Measurements from ENCODE around the gene TRAK1.

The TRAK1 gene

GRCh38 chr3:42192334-42193200 is 101.4 kb downstream of the TRAK1 start:
- in situ Hi-C loops (cut with HindIII; ENCODE audit: low sequenced_read_pairs), result no loop called here

- in situ Hi-C loops (cut with HindIII; ENCODE audit: low sequenced_read_pairs), result no loop called here
These were observed 103.9 kb downstream of the TRAK1 start for GRCh38 chr3:42194943-42195510.

- in situ Hi-C loops (cut with HindIII; ENCODE audit: low sequenced_read_pairs), result no loop called here
These were observed 104.7 kb downstream of the TRAK1 start for GRCh38 chr3:42195879-42196330.

GRCh38 chr3:42198709-42199108 is 107.6 kb downstream of the TRAK1 start:
- in situ Hi-C loops (cut with HindIII; ENCODE audit: low sequenced_read_pairs), result no loop called here

GRCh38 chr3:42202217-42202865 is 111.2 kb downstream of the TRAK1 start:
- in situ Hi-C loops (cut with HindIII; ENCODE audit: low sequenced_read_pairs), result loop anchor here (5.0 kb wide), 1 partner anchor 75 kb away; no protein-coding TSS in a partner anchor

GRCh38 chr3:42204867-42205599 is 113.9 kb downstream of the TRAK1 start:
- in situ Hi-C loops (cut with HindIII; ENCODE audit: low sequenced_read_pairs), result loop anchor here (5.0 kb wide), 1 partner anchor 78 kb away; no protein-coding TSS in a partner anchor

- in situ Hi-C loops (cut with HindIII; ENCODE audit: low sequenced_read_pairs), result no loop called here
These were observed 114.8 kb downstream of the TRAK1 start for GRCh38 chr3:42205800-42206514.

GRCh38 chr3:42209917-42210316 is 118.8 kb downstream of the TRAK1 start:
- in situ Hi-C loops (cut with HindIII; ENCODE audit: low sequenced_read_pairs), result no loop called here

GRCh38 chr3:42210726-42211125 is 119.6 kb downstream of the TRAK1 start:
- in situ Hi-C loops (cut with HindIII; ENCODE audit: low sequenced_read_pairs), result no loop called here

- in situ Hi-C loops (cut with HindIII; ENCODE audit: low sequenced_read_pairs), result no loop called here
These were observed 122.3 kb downstream of the TRAK1 start for GRCh38 chr3:42213417-42213816.

GRCh38 chr3:42214064-42214463 is 122.9 kb downstream of the TRAK1 start:
- in situ Hi-C loops (cut with HindIII; ENCODE audit: low sequenced_read_pairs), result no loop called here

- in situ Hi-C loops (cut with HindIII; ENCODE audit: low sequenced_read_pairs), result no loop called here
These were observed 123.6 kb downstream of the TRAK1 start for GRCh38 chr3:42214565-42215283.

GRCh38 chr3:42216302-42216701 is 125.1 kb downstream of the TRAK1 start:
- in situ Hi-C loops (cut with HindIII; ENCODE audit: low sequenced_read_pairs), result no loop called here

GRCh38 chr3:42216931-42217333 is 125.8 kb downstream of the TRAK1 start:
- in situ Hi-C loops (cut with HindIII; ENCODE audit: low sequenced_read_pairs), result no loop called here

- in situ Hi-C loops (cut with HindIII; ENCODE audit: low sequenced_read_pairs), result no loop called here
These were observed 129.4 kb downstream of the TRAK1 start for GRCh38 chr3:42220436-42221121.

- in situ Hi-C loops (cut with HindIII; ENCODE audit: low sequenced_read_pairs), result no loop called here
These were observed 132.0 kb downstream of the TRAK1 start for GRCh38 chr3:42222942-42223693.

- in situ Hi-C loops (cut with HindIII; ENCODE audit: low sequenced_read_pairs), result no loop called here
These were observed 133.0 kb downstream of the TRAK1 start for GRCh38 chr3:42224178-42224577.

- in situ Hi-C loops (cut with HindIII; ENCODE audit: low sequenced_read_pairs), result no loop called here
These were observed 133.7 kb downstream of the TRAK1 start for GRCh38 chr3:42224658-42225421.
